GM12872 (cell line): Measurements from ENCODE around the gene CCNK.

Experiments
- CTCF ChIP-seq: IDR thresholded peaks from 3 replicates; pipeline ENCODE4 v1.5.1; 2011; ENCODE audit warnings: low read depth, mild to moderate bottlenecking, low read length, moderate library complexity; ENCODE audit not compliant: insufficient read depth

The CCNK gene

GRCh38 chr14:99467336-99468078, 13.7 kb upstream of the CCNK start:
- no peak for TF ChIP-seq CTCF

- TF ChIP-seq CTCF = no peak
Observed at GRCh38 chr14:99468081-99468480, 13.1 kb upstream of the CCNK start.

- no peak for TF ChIP-seq CTCF
Observed at GRCh38 chr14:99468836-99469592, 12.2 kb upstream of the CCNK start.

- no peak for TF ChIP-seq CTCF
Observed at GRCh38 chr14:99471731-99472130, 9.5 kb upstream of the CCNK start.

GRCh38 chr14:99472937-99473336, 8.3 kb upstream of the CCNK start:
- no peak for TF ChIP-seq CTCF

- TF ChIP-seq CTCF = no peak
Observed at GRCh38 chr14:99473458-99473857, 7.8 kb upstream of the CCNK start.

GRCh38 chr14:99475179-99475578, 6.0 kb upstream of the CCNK start:
- TF ChIP-seq CTCF = no peak
